GM19372 (cell line): ENCODE data around the gene BOLA3.
"Not testable (repeated sequence)": the region's sequence is repeated elsewhere in the genome, so short reads cannot be mapped to it uniquely, and the experiment has no call there.

ENCODE experiments used
- ATAC-seq: cut with Tn5 transposase; IDR thresholded peaks from one replicate; pipeline ENCODE4 v1.9.1; 2021; ENCODE audit warnings: mild to moderate bottlenecking, low read depth, moderate library complexity; ENCODE audit not compliant: unreplicated experiment

The BOLA3 gene, protein sequence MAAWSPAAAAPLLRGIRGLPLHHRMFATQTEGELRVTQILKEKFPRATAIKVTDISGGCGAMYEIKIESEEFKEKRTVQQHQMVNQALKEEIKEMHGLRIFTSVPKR

GRCh38 chr2:74147727-74148456 is at the start of gene BOLA3:
TSS of gene BOLA3 (minus strand) at chr2:74147912. CDS start at chr2:74147874, 38 bp downstream.
- ATAC-seq, result peak; percentile 87

- no peak for ATAC-seq
Measured at GRCh38 chr2:74197049-74197448, 49.3 kb upstream of the BOLA3 start.

DNA sequence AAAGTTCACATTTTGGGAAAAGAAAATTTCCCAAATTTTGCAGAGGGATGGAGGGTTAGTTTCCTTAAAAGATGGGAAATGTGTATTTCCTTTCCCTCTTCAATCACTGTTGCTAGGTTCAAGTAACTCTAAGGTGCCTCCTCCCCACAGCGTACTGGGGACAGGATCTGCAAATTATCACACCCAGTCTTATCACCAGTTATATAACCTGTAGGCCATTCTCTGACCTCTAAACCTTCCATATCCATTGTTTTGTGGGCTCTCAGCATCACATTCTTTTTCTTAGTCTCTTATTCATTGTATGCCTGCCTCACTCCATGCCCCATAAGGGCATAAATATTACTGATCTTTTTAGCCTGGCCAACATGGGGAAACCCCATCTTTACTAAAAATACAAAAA is 47.1 kb upstream of the BOLA3 start:
- no peak for ATAC-seq

DNA sequence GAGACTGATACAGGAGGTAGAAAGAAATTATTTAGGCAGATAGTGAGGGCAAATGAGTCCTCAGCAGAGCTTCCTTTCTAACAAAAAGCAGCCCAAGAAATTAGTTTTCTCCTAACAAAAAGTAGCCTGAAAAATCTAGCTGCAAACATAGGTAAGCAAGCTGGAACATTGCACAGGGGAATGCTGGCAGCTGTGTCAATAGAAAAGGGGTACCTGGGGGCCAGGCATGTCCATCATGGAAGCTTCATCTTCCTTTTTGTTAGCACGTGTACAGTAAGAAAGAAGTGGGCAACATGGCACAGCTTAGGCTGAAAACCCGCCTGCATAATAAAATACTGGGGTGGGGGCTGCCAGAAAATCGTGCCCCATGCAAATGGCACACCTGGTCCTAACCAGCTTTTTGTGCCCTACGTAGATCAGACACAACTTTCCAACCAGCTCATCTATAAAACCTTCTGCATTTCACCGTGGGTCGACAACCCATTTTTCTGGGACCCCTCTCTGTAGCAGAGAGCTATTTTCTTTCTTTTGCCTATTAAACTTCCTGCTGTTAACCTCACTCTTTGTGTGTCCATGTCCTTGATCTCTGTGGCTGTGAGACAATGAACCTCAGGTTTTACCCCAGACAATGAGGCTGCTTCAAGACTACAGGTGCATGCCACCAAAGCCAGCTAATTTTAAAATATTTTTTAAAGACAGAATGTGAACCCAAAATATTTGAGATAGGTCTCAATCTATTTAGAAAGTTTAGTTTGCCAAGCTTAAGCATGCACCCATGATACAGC is 44.1 kb upstream of the BOLA3 start:
- ATAC-seq, result no peak

DNA sequence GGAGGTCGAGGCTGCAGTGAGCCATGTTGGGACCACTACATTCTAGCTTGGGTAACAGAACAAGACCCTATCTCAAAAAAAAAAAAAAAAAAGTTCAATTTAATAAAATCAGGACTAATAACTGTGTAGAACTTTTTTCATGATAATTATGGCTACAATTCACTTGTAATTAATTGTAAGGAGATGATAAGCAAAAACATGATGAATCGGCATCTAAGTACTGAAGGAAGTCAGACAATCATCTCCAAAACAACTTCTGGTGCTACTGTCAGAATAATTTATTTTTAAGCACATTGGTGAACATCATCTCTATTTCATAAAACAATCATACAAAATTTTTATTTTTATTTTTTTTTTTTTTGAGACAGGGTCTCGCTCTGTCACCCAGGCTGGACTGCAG is 41.0 kb upstream of the BOLA3 start:
- no peak for ATAC-seq

- no peak for ATAC-seq
Measured at GRCh38 chr2:74188018-74188601, 40.4 kb upstream of the BOLA3 start.

GRCh38 chr2:74186706-74187105 is 39.0 kb upstream of the BOLA3 start:
- not testable (repeated sequence) for ATAC-seq

DNA sequence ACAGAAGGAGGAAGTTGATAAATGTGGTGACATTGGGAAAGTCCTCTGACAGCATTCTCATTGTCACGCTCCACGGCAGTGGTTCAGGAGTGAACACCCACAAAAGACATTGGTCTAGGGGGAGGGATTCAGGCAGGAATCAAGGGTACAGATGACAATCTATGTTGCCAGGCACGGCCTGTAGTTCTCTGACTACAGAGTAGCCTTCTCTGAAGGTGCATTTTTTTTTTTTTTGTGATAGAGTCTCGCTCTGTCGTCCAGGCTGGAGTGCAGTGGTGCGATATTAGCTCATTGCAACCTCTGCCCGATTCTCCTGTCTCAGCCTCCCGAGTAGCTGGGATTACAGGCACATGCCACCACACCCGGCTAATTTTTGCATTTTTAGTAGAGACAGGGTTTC is 38.3 kb upstream of the BOLA3 start:
- peak; percentile 58 for ATAC-seq

GRCh38 chr2:74183878-74184277 is 36.2 kb upstream of the BOLA3 start:
- ATAC-seq, result no peak

- no peak for ATAC-seq
Measured at GRCh38 chr2:74181739-74182138, 34.0 kb upstream of the BOLA3 start.

DNA sequence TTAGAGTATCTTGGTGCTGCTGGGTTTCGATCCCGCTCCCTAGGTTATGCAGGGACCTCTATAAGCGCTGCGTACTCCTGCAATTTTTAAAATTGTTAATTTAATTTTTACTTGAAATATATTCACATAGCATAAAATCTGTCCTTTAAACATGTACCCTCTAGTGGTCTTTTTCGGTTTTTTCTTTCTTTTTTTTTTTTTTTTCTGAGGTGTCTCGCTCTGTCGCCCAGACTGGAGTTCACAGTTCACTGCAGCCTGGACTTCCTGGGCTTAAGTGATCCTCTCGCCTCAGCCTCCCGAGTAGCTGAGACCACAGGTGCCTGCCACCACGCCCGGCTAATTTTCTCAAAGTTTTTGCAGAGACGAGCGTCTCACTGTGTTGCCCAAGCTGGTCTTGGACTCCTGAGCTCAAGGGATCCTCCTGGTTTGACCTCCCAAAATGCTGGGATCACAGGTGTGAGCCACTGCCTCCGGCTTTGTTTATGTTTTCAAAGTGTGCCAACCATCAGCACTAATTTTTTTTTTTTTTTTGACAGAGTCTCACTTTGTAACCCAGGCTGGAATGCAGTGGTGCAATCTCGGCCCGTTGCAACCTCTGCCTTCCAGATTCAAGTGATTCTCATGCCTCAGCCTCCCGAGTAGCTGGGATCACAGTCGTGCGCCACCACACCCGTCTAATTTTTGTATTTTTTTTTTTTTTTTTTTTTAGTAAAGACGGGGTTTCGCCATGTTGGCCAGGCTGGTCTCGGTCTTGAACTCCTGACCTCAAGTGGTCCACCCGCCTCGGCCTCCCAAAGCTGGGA is 31.6 kb upstream of the BOLA3 start:
- no peak for ATAC-seq

- peak; percentile 82 for ATAC-seq
Measured at GRCh38 chr2:74178211-74179062, 30.7 kb upstream of the BOLA3 start, which contains the start of gene MOB1A. TSS of gene MOB1A (minus strand) at chr2:74178879. CDS start at chr2:74178674, 205 bp downstream.

GRCh38 chr2:74177696-74178095 is 30.0 kb upstream of the BOLA3 start:
- ATAC-seq, result no peak

- no peak for ATAC-seq
Measured at GRCh38 chr2:74174909-74175308, 27.2 kb upstream of the BOLA3 start.

- no peak for ATAC-seq
Measured at GRCh38 chr2:74168739-74169138, 21.0 kb upstream of the BOLA3 start.

DNA sequence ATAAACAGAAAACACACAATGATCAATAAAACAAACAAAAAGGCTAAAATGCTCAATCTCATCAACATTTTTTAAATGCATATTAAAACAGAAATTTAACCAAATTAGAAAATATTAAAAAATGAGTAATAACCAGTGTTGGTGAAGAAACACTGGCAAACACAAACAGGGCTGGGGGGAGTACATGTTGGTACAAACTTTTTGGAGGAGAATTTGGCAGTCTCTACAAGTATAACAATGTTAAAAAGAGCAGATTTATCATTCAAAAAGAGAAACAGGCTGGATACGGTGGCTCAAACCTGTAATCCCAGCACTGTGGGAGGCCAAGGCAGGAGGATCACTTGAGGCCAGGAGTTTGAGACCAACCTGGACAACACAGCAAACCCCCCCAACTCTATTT is 17.0 kb upstream of the BOLA3 start:
- no peak for ATAC-seq

- no peak for ATAC-seq
Measured at GRCh38 chr2:74162951-74163350, 15.2 kb upstream of the BOLA3 start.

DNA sequence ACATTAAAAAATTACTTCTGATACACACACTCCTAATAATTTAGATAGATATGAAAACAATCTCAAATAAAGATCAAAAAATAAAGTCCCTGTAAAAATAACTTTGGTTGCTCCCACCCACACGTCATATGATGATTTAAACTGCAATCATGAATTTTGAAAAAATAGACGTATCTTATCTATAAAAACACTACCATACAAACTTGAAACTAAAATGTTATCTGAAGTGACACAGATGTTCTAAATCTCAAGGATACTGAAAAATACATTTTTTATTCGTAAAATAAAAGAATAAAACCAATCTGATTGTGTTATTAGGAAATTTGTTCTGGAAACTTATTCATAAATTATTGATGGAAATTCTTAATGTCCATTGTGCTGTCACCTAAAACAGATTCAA is 8.1 kb upstream of the BOLA3 start:
- ATAC-seq, result no peak

- ATAC-seq, result no peak
Measured at GRCh38 chr2:74152954-74153353, 5.2 kb upstream of the BOLA3 start.
